ENCODE data around the gene NCOA1. TPM values are rescaled to one million over a fixed set of nuclear protein-coding genes. Genes with fewer than 3 reads are reported as not detected.

The NCOA1 gene
- polyA plus RNA-seq, 4 donors = 13.8 to 48.5 (median 20.4) TPM

- WGBS, 3 donors = 1% methylated on average over 42 to 100 of the region's 100 CpGs
- Histone ChIP-seq H3K27ac (ENCODE audit: low read depth in 1 of 3, low read length in 2 of 3) (peak overlapping the region; percentile 80 to 95 (median 94)), H3K4me3 (ENCODE audit: low read depth in 1 of 3, low read length in 3 of 3) (peak overlapping the region; percentile 74 to 98 (median 94)), H3K27me3 (ENCODE audit: control insufficient read depth in 3 of 3, insufficient read depth in 3 of 3, low read length in 3 of 3) (no peaks in the 10 kb centered on the region), H3K9me3 (ENCODE audit: control insufficient read depth in 2 of 2, insufficient read depth in 1 of 2, low read depth in 1 of 2, low read length in 1 of 2) (no peaks in the 10 kb centered on the region), H3K4me1 (ENCODE audit: control insufficient read depth in 3 of 3, insufficient read depth in 2 of 3, low read depth in 1 of 3, low read length in 2 of 3) (peaks cover 0 to 14% (median 8%) of the 10 kb centered on the region in 3 donors), H3K36me3 (ENCODE audit: control insufficient read depth in 3 of 3, insufficient read depth in 2 of 3, low read depth in 1 of 3, low read length in 3 of 3) (no peaks in the 10 kb centered on the region)
- FAIRE-seq = no peak
- peak; percentile 38 to 81 for DNase-seq
Observed at GRCh38 chr2:24491542-24492420, 727 bp downstream of the NCOA1 start.

GRCh38 chr2:24492421-24493279 lies 1.6 kb downstream of the NCOA1 start:
- WGBS, 3 donors = 13 to 25% (median 21%) methylated on average over 16 of the region's 16 CpGs
- no peaks in the 10 kb centered on the region for H3K36me3 ChIP-seq (ENCODE audit: control insufficient read depth in 3 of 3, insufficient read depth in 2 of 3, low read depth in 1 of 3, low read length in 3 of 3)
- H3K4me3 ChIP-seq (ENCODE audit: low read depth in 1 of 3, low read length in 3 of 3) = peak overlapping the region; percentile 74 to 98 (median 94)
- peaks cover 5 to 10% (median 8%) of the 10 kb centered on the region in 3 donors for H3K4me1 ChIP-seq (ENCODE audit: control insufficient read depth in 3 of 3, insufficient read depth in 2 of 3, low read depth in 1 of 3, low read length in 2 of 3)
- H3K27ac ChIP-seq (ENCODE audit: low read depth in 1 of 3, low read length in 2 of 3) = peak overlapping the region; percentile 58 to 95 (median 94)
- FAIRE-seq (no peak), DNase-seq (peak; percentile 53 to 56)
- H3K27me3 ChIP-seq (ENCODE audit: control insufficient read depth in 3 of 3, insufficient read depth in 3 of 3, low read length in 3 of 3) = no peaks in the 10 kb centered on the region
- H3K9me3 ChIP-seq (ENCODE audit: control insufficient read depth in 2 of 2, insufficient read depth in 1 of 2, low read depth in 1 of 2, low read length in 1 of 2) = no peaks in the 10 kb centered on the region

GRCh38 chr2:24493713-24494112 lies 2.7 kb downstream of the NCOA1 start:
- FAIRE-seq (no peak), DNase-seq (no peak)
- Histone ChIP-seq H3K9me3 (ENCODE audit: control insufficient read depth in 2 of 2, insufficient read depth in 1 of 2, low read depth in 1 of 2, low read length in 1 of 2) (no peaks in the 10 kb centered on the region), H3K27me3 (ENCODE audit: control insufficient read depth in 3 of 3, insufficient read depth in 3 of 3, low read length in 3 of 3) (no peaks in the 10 kb centered on the region), H3K36me3 (ENCODE audit: control insufficient read depth in 3 of 3, insufficient read depth in 2 of 3, low read depth in 1 of 3, low read length in 3 of 3) (no peaks in the 10 kb centered on the region), H3K4me3 (ENCODE audit: low read depth in 1 of 3, low read length in 3 of 3) (peak overlapping the region in 2 of 3 donors; percentile 74 to 98), H3K27ac (ENCODE audit: low read depth in 1 of 3, low read length in 2 of 3) (no peak overlapping the region), H3K4me1 (ENCODE audit: control insufficient read depth in 3 of 3, insufficient read depth in 2 of 3, low read depth in 1 of 3, low read length in 2 of 3) (peaks cover 7 to 10% (median 8%) of the 10 kb centered on the region in 3 donors)
- WGBS, 3 donors = 38 to 73% (median 58%) methylated on average over 1 of the region's 1 CpG

GRCh38 chr2:24494410-24494809 lies 3.4 kb downstream of the NCOA1 start:
- FAIRE-seq (no peak), DNase-seq (no peak)
- Histone ChIP-seq H3K36me3 (ENCODE audit: control insufficient read depth in 3 of 3, insufficient read depth in 2 of 3, low read depth in 1 of 3, low read length in 3 of 3) (no peaks in the 10 kb centered on the region), H3K9me3 (ENCODE audit: control insufficient read depth in 2 of 2, insufficient read depth in 1 of 2, low read depth in 1 of 2, low read length in 1 of 2) (no peaks in the 10 kb centered on the region), H3K27me3 (ENCODE audit: control insufficient read depth in 3 of 3, insufficient read depth in 3 of 3, low read length in 3 of 3) (no peaks in the 10 kb centered on the region), H3K27ac (ENCODE audit: low read depth in 1 of 3, low read length in 2 of 3) (no peak overlapping the region), H3K4me3 (ENCODE audit: low read depth in 1 of 3, low read length in 3 of 3) (no peak overlapping the region), H3K4me1 (ENCODE audit: control insufficient read depth in 3 of 3, insufficient read depth in 2 of 3, low read depth in 1 of 3, low read length in 2 of 3) (peaks cover 7 to 9% (median 8%) of the 10 kb centered on the region in 3 donors)
- WGBS, 3 donors = 82 to 89% (median 86%) methylated on average over 7 of the region's 7 CpGs

GRCh38 chr2:24495451-24495850 lies 4.4 kb downstream of the NCOA1 start:
- Histone ChIP-seq H3K27me3 (ENCODE audit: control insufficient read depth in 3 of 3, insufficient read depth in 3 of 3, low read length in 3 of 3) (no peaks in the 10 kb centered on the region), H3K4me3 (ENCODE audit: low read depth in 1 of 3, low read length in 3 of 3) (no peak overlapping the region), H3K9me3 (ENCODE audit: control insufficient read depth in 2 of 2, insufficient read depth in 1 of 2, low read depth in 1 of 2, low read length in 1 of 2) (no peaks in the 10 kb centered on the region), H3K36me3 (ENCODE audit: control insufficient read depth in 3 of 3, insufficient read depth in 2 of 3, low read depth in 1 of 3, low read length in 3 of 3) (no peaks in the 10 kb centered on the region), H3K4me1 (ENCODE audit: control insufficient read depth in 3 of 3, insufficient read depth in 2 of 3, low read depth in 1 of 3, low read length in 2 of 3) (peaks cover 3 to 7% (median 6%) of the 10 kb centered on the region in 3 donors), H3K27ac (ENCODE audit: low read depth in 1 of 3, low read length in 2 of 3) (no peak overlapping the region)
- 58 to 83% (median 60%) methylated on average over 4 of the region's 4 CpGs for WGBS, 3 donors
- DNase-seq = no peak
- FAIRE-seq = no peak

- H3K9me3 ChIP-seq (ENCODE audit: control insufficient read depth in 2 of 2, insufficient read depth in 1 of 2, low read depth in 1 of 2, low read length in 1 of 2) = no peaks in the 10 kb centered on the region
- H3K4me3 ChIP-seq (ENCODE audit: low read depth in 1 of 3, low read length in 3 of 3) = no peak overlapping the region
- FAIRE-seq = no peak
- peaks cover 3 to 10% (median 9%) of the 10 kb centered on the region in 3 donors for H3K4me1 ChIP-seq (ENCODE audit: control insufficient read depth in 3 of 3, insufficient read depth in 2 of 3, low read depth in 1 of 3, low read length in 2 of 3)
- no peaks in the 10 kb centered on the region for H3K27me3 ChIP-seq (ENCODE audit: control insufficient read depth in 3 of 3, insufficient read depth in 3 of 3, low read length in 3 of 3)
- no peak for DNase-seq
- 73 to 84% (median 80%) methylated on average over 4 of the region's 4 CpGs for WGBS, 3 donors
- H3K27ac ChIP-seq (ENCODE audit: low read depth in 1 of 3, low read length in 2 of 3) = no peak overlapping the region
- H3K36me3 ChIP-seq (ENCODE audit: control insufficient read depth in 3 of 3, insufficient read depth in 2 of 3, low read depth in 1 of 3, low read length in 3 of 3) = no peaks in the 10 kb centered on the region
Observed at GRCh38 chr2:24496959-24497358, 5.9 kb downstream of the NCOA1 start.

GRCh38 chr2:24497685-24498084 lies 6.6 kb downstream of the NCOA1 start:
- DNase-seq (no peak), FAIRE-seq (no peak)
- Histone ChIP-seq H3K4me3 (ENCODE audit: low read depth in 1 of 3, low read length in 3 of 3) (no peak overlapping the region), H3K9me3 (ENCODE audit: control insufficient read depth in 2 of 2, insufficient read depth in 1 of 2, low read depth in 1 of 2, low read length in 1 of 2) (no peaks in the 10 kb centered on the region), H3K27ac (ENCODE audit: low read depth in 1 of 3, low read length in 2 of 3) (peak overlapping the region in 1 of 3 donors; percentile 13), H3K4me1 (ENCODE audit: control insufficient read depth in 3 of 3, insufficient read depth in 2 of 3, low read depth in 1 of 3, low read length in 2 of 3) (peaks cover 3 to 10% (median 9%) of the 10 kb centered on the region in 3 donors), H3K36me3 (ENCODE audit: control insufficient read depth in 3 of 3, insufficient read depth in 2 of 3, low read depth in 1 of 3, low read length in 3 of 3) (no peaks in the 10 kb centered on the region), H3K27me3 (ENCODE audit: control insufficient read depth in 3 of 3, insufficient read depth in 3 of 3, low read length in 3 of 3) (no peaks in the 10 kb centered on the region)

GRCh38 chr2:24498121-24498520 lies 7.1 kb downstream of the NCOA1 start:
- 18 to 71% (median 32%) methylated on average over 4 of the region's 4 CpGs for whole genome bisulfite sequencing, 3 donors
- peaks cover 3 to 10% (median 9%) of the 10 kb centered on the region in 3 donors for H3K4me1 ChIP-seq (ENCODE audit: control insufficient read depth in 3 of 3, insufficient read depth in 2 of 3, low read depth in 1 of 3, low read length in 2 of 3)
- peak overlapping the region in 1 of 3 donors; percentile 13 for H3K27ac ChIP-seq (ENCODE audit: low read depth in 1 of 3, low read length in 2 of 3)
- no peaks in the 10 kb centered on the region for H3K9me3 ChIP-seq (ENCODE audit: control insufficient read depth in 2 of 2, insufficient read depth in 1 of 2, low read depth in 1 of 2, low read length in 1 of 2)
- FAIRE-seq (no peak), DNase-seq (peak in 1 of 2 donors; percentile 70)
- no peak overlapping the region for H3K4me3 ChIP-seq (ENCODE audit: low read depth in 1 of 3, low read length in 3 of 3)
- no peaks in the 10 kb centered on the region for H3K27me3 ChIP-seq (ENCODE audit: control insufficient read depth in 3 of 3, insufficient read depth in 3 of 3, low read length in 3 of 3)
- no peaks in the 10 kb centered on the region for H3K36me3 ChIP-seq (ENCODE audit: control insufficient read depth in 3 of 3, insufficient read depth in 2 of 3, low read depth in 1 of 3, low read length in 3 of 3)

Data from small intestine (tissue), 7 donors.